ENCODE measurements around the gene QRICH2. TPM values are rescaled to one million over a fixed set of nuclear protein-coding genes. Genes with fewer than 3 reads are reported as not detected.

The QRICH2 gene
- total and polyA plus RNA-seq, 2 of the 4 experiments (the other 2 are of a cell fraction): 4.3 to 4.8 TPM

DNA sequence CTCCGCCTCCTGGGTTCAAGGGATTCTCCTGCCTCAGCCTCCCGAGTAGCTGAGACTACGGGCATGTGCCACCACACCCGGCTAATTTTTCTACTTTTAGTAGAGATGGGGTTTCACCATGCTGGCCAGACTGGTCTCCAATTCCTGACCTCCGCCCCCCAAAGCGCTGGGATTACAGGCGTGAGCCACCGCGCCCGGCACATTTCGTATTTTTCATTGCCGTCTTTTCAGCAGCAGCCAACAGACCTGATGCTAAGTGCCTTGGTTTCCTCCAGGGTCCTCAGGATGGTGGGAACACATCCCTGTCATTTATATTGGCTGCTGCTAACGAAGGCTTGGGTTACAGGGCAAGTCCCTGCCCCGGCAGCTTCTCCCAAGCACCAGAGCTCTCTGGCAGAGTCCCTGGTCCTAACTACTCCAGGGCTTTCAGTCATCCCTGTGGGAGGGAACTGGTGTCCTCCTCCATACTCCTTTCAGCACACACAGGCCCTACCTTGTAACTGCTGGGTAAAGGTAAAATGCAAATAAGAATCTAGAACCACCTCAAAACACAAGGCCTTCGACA lies 66.3 kb downstream of the QRICH2 start:
- H2AK9ac ChIP-seq (replicated peaks; ENCODE audit: low read depth, low read length, poor library complexity): no peak overlapping the region
- H3K4me3 ChIP-seq (ENCODE audit: insufficient read depth, low read depth, low read length): no peak overlapping the region
- no peak for DNase-seq
- H3K9me1 ChIP-seq (ENCODE audit: insufficient read depth, low read length): peaks cover 4% of the 10 kb centered on the region
- POLR2A ChIA-PET (ENCODE audit: unreplicated experiment): interaction anchor here (0.5 kb wide), 1 partner anchor 10 kb away, joined by 3 read pairs; no protein-coding TSS in a partner anchor
- H3K18ac ChIP-seq (ENCODE audit: low read depth, low read length): no peak overlapping the region
- no peak overlapping the region for H4K5ac ChIP-seq (ENCODE audit: low read depth, low read length)
- no peak overlapping the region for H2BK20ac ChIP-seq (ENCODE audit: low read depth, low read length)
- no peaks in the 10 kb centered on the region for H3K9me3 ChIP-seq (ENCODE audit: control insufficient read depth, insufficient read depth, low read length)
- H2BK5ac ChIP-seq (ENCODE audit: low read depth, low read length, poor library complexity, severe bottlenecking): no peak overlapping the region
- in situ Hi-C loops (cut with MboI; ENCODE audit: low sequenced_read_pairs): no loop called here
- CTCF ChIA-PET: interaction anchor here (0.7 kb wide), 1 partner anchor 10 kb away, joined by 3 read pairs; no protein-coding TSS in a partner anchor
- H3K9ac ChIP-seq (ENCODE audit: low read depth, low read length): no peak overlapping the region
- no peak overlapping the region for H3K23ac ChIP-seq (ENCODE audit: low read depth, low read length)
- WGBS, 2 experiments (ENCODE audit: extremely low coverage in 2 of 2, insufficient read length in 1 of 2): 94% methylated on average over 8 of the region's 15 CpGs; no CpG with 5 or more reads in 1 of the 2 experiments
- no peak overlapping the region for H3K4me2 ChIP-seq (ENCODE audit: low read depth, low read length)
- H2AK5ac ChIP-seq (ENCODE audit: low read depth, low read length): peak overlapping the region; percentile 40; the same call in 1 of the 2 replicates
- ATAC-seq (ENCODE audit: low read depth): no peak
- no peak overlapping the region for H2AFZ ChIP-seq (replicated peaks; ENCODE audit: low read length, poor library complexity)
- no peak overlapping the region for H3K4ac ChIP-seq (ENCODE audit: low read depth, low read length)
- H4K91ac ChIP-seq (ENCODE audit: insufficient read depth, low read depth, low read length): no peak overlapping the region
- no peak overlapping the region for H3K56ac ChIP-seq (ENCODE audit: extremely low read depth, insufficient read depth, low read length)
- BruUV-seq (replicated peaks): no TSS peak
- H3K27ac ChIP-seq (ENCODE audit: insufficient read depth, low read length): no peak overlapping the region
- no peaks in the 10 kb centered on the region for H3K79me1 ChIP-seq (ENCODE audit: low read depth in 1 of 2, low read length in 2 of 2)
- H2BK15ac ChIP-seq (ENCODE audit: low read depth, low read length): no peak overlapping the region
- dilution Hi-C loops (cut with HindIII; ENCODE audit: low sequenced_read_pairs, unreplicated experiment): no loop called here
- H2BK120ac ChIP-seq (ENCODE audit: low read depth, low read length): no peak overlapping the region
- no peak overlapping the region for H4K8ac ChIP-seq (ENCODE audit: low read depth in 2 of 2, low read length in 2 of 2)
- no peaks in the 10 kb centered on the region for H3K36me3 ChIP-seq (ENCODE audit: control insufficient read depth, insufficient read depth, low read length)
- intact Hi-C loops (cut with micrococcal nuclease): loop anchor here (2.0 kb wide), 1 partner anchor 23 kb away; the partner anchor contains the start of gene UBALD2
- TF ChIP-seq SMC3 (IDR thresholded peaks at IDR 0.05; ENCODE audit: low read depth, low read length): no peak
- no peak for TF ChIP-seq FOS (IDR thresholded peaks at IDR 0.05; ENCODE audit: low read depth, low read length)
- no peak for TF ChIP-seq RCOR1 (IDR thresholded peaks at IDR 0.05; ENCODE audit: insufficient replicate concordance, low read length)
- no peak for TF ChIP-seq CEBPB (IDR thresholded peaks at IDR 0.05; ENCODE audit: low read depth, low read length)
- TF ChIP-seq, protein P1, sequence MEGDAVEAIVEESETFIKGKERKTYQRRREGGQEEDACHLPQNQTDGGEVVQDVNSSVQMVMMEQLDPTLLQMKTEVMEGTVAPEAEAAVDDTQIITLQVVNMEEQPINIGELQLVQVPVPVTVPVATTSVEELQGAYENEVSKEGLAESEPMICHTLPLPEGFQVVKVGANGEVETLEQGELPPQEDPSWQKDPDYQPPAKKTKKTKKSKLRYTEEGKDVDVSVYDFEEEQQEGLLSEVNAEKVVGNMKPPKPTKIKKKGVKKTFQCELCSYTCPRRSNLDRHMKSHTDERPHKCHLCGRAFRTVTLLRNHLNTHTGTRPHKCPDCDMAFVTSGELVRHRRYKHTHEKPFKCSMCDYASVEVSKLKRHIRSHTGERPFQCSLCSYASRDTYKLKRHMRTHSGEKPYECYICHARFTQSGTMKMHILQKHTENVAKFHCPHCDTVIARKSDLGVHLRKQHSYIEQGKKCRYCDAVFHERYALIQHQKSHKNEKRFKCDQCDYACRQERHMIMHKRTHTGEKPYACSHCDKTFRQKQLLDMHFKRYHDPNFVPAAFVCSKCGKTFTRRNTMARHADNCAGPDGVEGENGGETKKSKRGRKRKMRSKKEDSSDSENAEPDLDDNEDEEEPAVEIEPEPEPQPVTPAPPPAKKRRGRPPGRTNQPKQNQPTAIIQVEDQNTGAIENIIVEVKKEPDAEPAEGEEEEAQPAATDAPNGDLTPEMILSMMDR (conservative IDR thresholded peaks at IDR 0.05; ENCODE audit: low read depth, low read length): no peak
- TF ChIP-seq MXI1 (IDR thresholded peaks at IDR 0.05; ENCODE audit: borderline replicate concordance, low read depth, low read length): no peak
- no peak for TF ChIP-seq CHD1 (IDR thresholded peaks at IDR 0.05; ENCODE audit: low read depth, low read length)
- TF ChIP-seq POLR2A (IDR thresholded peaks at IDR 0.05; ENCODE audit: low read depth, low read length): no peak
- no peak for TF ChIP-seq RFX5 (IDR thresholded peaks at IDR 0.05; ENCODE audit: low read depth, low read length)
- TF ChIP-seq RAD21 (IDR thresholded peaks at IDR 0.05; ENCODE audit: low read length): no peak
- TF ChIP-seq MAFK (IDR thresholded peaks at IDR 0.05; ENCODE audit: low read depth, low read length): no peak
- TF ChIP-seq, protein P2, sequence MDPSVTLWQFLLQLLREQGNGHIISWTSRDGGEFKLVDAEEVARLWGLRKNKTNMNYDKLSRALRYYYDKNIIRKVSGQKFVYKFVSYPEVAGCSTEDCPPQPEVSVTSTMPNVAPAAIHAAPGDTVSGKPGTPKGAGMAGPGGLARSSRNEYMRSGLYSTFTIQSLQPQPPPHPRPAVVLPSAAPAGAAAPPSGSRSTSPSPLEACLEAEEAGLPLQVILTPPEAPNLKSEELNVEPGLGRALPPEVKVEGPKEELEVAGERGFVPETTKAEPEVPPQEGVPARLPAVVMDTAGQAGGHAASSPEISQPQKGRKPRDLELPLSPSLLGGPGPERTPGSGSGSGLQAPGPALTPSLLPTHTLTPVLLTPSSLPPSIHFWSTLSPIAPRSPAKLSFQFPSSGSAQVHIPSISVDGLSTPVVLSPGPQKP (IDR thresholded peaks at IDR 0.05; ENCODE audit: borderline replicate concordance, low read depth, low read length): no peak
- no peak for TF ChIP-seq BHLHE40 (IDR thresholded peaks at IDR 0.05; ENCODE audit: low read depth, low read length)
- no peak for TF ChIP-seq MAZ (IDR thresholded peaks at IDR 0.05; ENCODE audit: borderline replicate concordance, low read depth, low read length)
- TF ChIP-seq, protein P3, sequence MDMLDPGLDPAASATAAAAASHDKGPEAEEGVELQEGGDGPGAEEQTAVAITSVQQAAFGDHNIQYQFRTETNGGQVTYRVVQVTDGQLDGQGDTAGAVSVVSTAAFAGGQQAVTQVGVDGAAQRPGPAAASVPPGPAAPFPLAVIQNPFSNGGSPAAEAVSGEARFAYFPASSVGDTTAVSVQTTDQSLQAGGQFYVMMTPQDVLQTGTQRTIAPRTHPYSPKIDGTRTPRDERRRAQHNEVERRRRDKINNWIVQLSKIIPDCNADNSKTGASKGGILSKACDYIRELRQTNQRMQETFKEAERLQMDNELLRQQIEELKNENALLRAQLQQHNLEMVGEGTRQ (IDR thresholded peaks at IDR 0.05; ENCODE audit: low read depth, low read length): no peak
- TF ChIP-seq NFE2L2 (IDR thresholded peaks at IDR 0.05; ENCODE audit: low read depth, low read length): no peak
- peaks cover 21% of the 10 kb centered on the region for H3K27me3 ChIP-seq (ENCODE audit: control insufficient read depth, insufficient read depth, low read length)
- no peaks in the 10 kb centered on the region for H4K20me1 ChIP-seq (ENCODE audit: insufficient read depth, low read length)
- H3K4me1 ChIP-seq (ENCODE audit: control insufficient read depth, insufficient read depth, low read length): peaks cover 5% of the 10 kb centered on the region; the same call in 1 of the 2 replicates
- H3K14ac ChIP-seq (replicated peaks; ENCODE audit: low read depth, low read length): no peak overlapping the region
